GM19035 (cell line): ENCODE results near the gene PPP1R18.
"Not testable (repeated sequence)": the region's sequence is repeated elsewhere in the genome, so short reads cannot be mapped to it uniquely, and the experiment has no call there.

Experiments used
- ATAC-seq: cut with Tn5 transposase; IDR thresholded peaks from one replicate; pipeline ENCODE4 v1.9.1; 2021; ENCODE audit not compliant: unreplicated experiment

The PPP1R18 gene

GRCh38 chr6:30720738-30721197, 34.3 kb upstream of the PPP1R18 start:
- ATAC-seq = no peak

- peak; percentile 37 for ATAC-seq
Measured at GRCh38 chr6:30719791-30720737, 33.6 kb upstream of the PPP1R18 start, which contains the start of gene TUBB. TUBB (plus strand) TSS chr6:30720352; CDS start chr6:30720507, 155 bp downstream.

GRCh38 chr6:30719356-30719755, 32.9 kb upstream of the PPP1R18 start:
- no peak for ATAC-seq

GRCh38 chr6:30717845-30718720, 31.6 kb upstream of the PPP1R18 start:
- not testable (repeated sequence) for ATAC-seq

- peak; percentile 71 for ATAC-seq
Measured at GRCh38 chr6:30717129-30717844, 30.8 kb upstream of the PPP1R18 start, which contains the start of gene MDC1. MDC1 (minus strand) TSS chr6:30717281; CDS start chr6:30715175, 2,106 bp downstream.

GRCh38 chr6:30716879-30717128, 30.4 kb upstream of the PPP1R18 start:
- ATAC-seq = no peak

GRCh38 chr6:30714263-30714662, 27.8 kb upstream of the PPP1R18 start:
- no peak for ATAC-seq

GRCh38 chr6:30712441-30712945, 26.0 kb upstream of the PPP1R18 start:
- ATAC-seq = no peak

- peak; percentile 51 for ATAC-seq
Measured at GRCh38 chr6:30711758-30712380, 25.4 kb upstream of the PPP1R18 start.

GRCh38 chr6:30709101-30709868, 22.8 kb upstream of the PPP1R18 start:
- no peak for ATAC-seq

GRCh38 chr6:30707281-30707850, 20.9 kb upstream of the PPP1R18 start:
- ATAC-seq = no peak

- ATAC-seq = no peak
Measured at GRCh38 chr6:30705620-30706019, 19.2 kb upstream of the PPP1R18 start.

- no peak for ATAC-seq
Measured at GRCh38 chr6:30703821-30704220, 17.4 kb upstream of the PPP1R18 start.

- no peak for ATAC-seq
Measured at GRCh38 chr6:30703011-30703410, 16.6 kb upstream of the PPP1R18 start.

- no peak for ATAC-seq
Measured at GRCh38 chr6:30700340-30700739, 13.9 kb upstream of the PPP1R18 start.

GRCh38 chr6:30696432-30696831, 10.0 kb upstream of the PPP1R18 start:
- no peak for ATAC-seq

- no peak for ATAC-seq
Measured at GRCh38 chr6:30691208-30691847, 4.9 kb upstream of the PPP1R18 start.

- ATAC-seq = no peak
Measured at GRCh38 chr6:30690403-30691207, 4.2 kb upstream of the PPP1R18 start, which contains the start of gene NRM. NRM (minus strand) TSS chr6:30690984; CDS start chr6:30690974, 10 bp downstream.
